PC-3 (cell line): Measurements from ENCODE around the gene DNAAF5.

Experiments
- CTCF ChIP-seq: fragments of 300-600 bp; sonication (generic); conservative IDR thresholded peaks from 2 replicates; pipeline ENCODE4 v1.5.1; 2017; ENCODE audit warnings: antibody characterized with exemption, low read depth, mild to moderate bottlenecking, low read length
- EZH2 ChIP-seq: fragments of 300-600 bp; sonication (generic); IDR thresholded peaks from one replicate; pipeline ENCODE4 v1.6.1; 2017; ENCODE audit warnings: antibody characterized with exemption, mild to moderate bottlenecking, low read length; ENCODE audit not compliant: unreplicated experiment
- EZH2phosphoT487 ChIP-seq: fragments of 300-600 bp; sonication (generic); IDR thresholded peaks from 2 replicates; pipeline ENCODE4 v1.6.1; 2018; ENCODE audit warnings: mild to moderate bottlenecking, antibody characterized with exemption, low read length, borderline replicate concordance

DNA sequence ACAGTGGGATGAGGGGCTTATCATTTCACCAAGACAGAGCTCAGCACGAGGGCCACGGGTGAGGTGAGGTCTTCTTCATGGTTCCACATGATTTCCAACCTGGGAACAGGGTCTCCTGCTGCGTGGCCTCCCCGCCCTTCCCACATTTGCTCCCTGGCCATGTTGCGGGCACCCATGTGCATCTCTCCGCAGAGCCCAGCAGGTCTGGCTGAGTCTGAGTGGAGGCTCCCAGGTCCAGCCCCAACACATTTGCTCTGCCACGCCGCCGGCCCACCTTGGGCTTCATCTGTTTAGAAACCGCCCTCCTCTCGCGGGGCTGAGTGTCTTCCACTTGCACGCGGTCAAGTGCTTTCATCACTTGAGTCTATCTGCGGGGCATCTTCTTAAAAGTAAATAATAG, 15.4 kb downstream of the DNAAF5 start:
- TF ChIP-seq EZH2, result no peak
- no peak for TF ChIP-seq EZH2phosphoT487
- TF ChIP-seq CTCF, result no peak
